Parathyroid adenoma (tissue), 2 donors: ENCODE results near the gene F13A1.

Experiments used
- H2AFZ ChIP-seq: fragments of 300-600 bp; sonication (generic); one replicate; pipeline ENCODE4 v1.7.0; 2017; ENCODE audit warnings: antibody characterized with exemption, mild to moderate bottlenecking
- H3K27ac ChIP-seq: fragments of 300-600 bp; sonication (generic); one replicate; pipeline ENCODE4 v1.7.0; 2017
- H3K27me3 ChIP-seq: fragments of 300-600 bp; sonication (generic); one replicate; pipeline ENCODE4 v1.7.0; 2017; ENCODE audit warnings: low read length; ENCODE audit not compliant: control insufficient read depth, insufficient read depth
- H3K36me3 ChIP-seq: fragments of 300-600 bp; sonication (generic); one replicate; pipeline ENCODE4 v1.7.0; 2017; ENCODE audit warnings: low read length; ENCODE audit not compliant: control insufficient read depth, insufficient read depth
- H3K4me1 ChIP-seq: fragments of 300-600 bp; sonication (generic); one replicate; pipeline ENCODE4 v1.7.0; 2017; ENCODE audit warnings: control low read depth
- H3K4me2 ChIP-seq: fragments of 300-600 bp; sonication (generic); one replicate; pipeline ENCODE4 v1.7.0; 2017; ENCODE audit warnings: low read length
- H3K4me3 ChIP-seq: fragments of 300-600 bp; sonication (generic); one replicate; pipeline ENCODE4 v1.7.0; 2017; ENCODE audit warnings: low read depth, low read length
- H3K79me2 ChIP-seq: fragments of 300-600 bp; sonication (generic); one replicate; pipeline ENCODE4 v1.7.0; 2017; ENCODE audit warnings: control low read depth
- H3K9ac ChIP-seq: fragments of 300-600 bp; sonication (generic); one replicate; pipeline ENCODE4 v1.7.0; 2017; ENCODE audit warnings: mild to moderate bottlenecking
- H3K9me3 ChIP-seq: fragments of 300-600 bp; sonication (generic); one replicate; pipeline ENCODE4 v1.7.0; 2017; ENCODE audit warnings: low read length; ENCODE audit not compliant: control insufficient read depth
- CTCF ChIP-seq: fragments of 300-600 bp; sonication (generic); IDR thresholded peaks from one replicate; pipeline ENCODE4 v1.7.0; 2017; ENCODE audit warnings: antibody characterized with exemption, mild to moderate bottlenecking
- donor health status: primary hyperparathyroidism.

F13A1 gene

DNA sequence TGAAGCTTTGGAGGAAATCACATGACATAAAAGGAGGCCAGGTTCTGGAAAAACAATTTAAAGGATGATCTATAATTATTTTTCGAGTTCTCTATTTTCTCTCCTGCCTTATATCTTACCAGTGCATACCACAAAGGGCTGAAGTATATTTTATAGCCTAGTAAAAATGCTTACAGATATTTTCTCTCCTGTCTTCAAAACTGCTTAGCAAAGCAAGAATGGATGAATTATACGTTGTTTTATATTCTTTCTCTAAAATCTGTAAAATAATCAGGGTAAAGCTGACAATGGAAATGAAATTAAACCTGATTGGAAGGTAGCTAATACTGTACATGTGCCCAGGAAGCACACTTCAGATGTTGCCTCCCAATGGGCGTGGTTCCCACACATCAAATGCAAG, 123.7 kb downstream of the F13A1 start:
- Histone ChIP-seq H2AFZ (no peak overlapping the region), H3K4me3 (no peak overlapping the region), H3K4me1 (no peaks in the 10 kb centered on the region), H3K4me2 (no peak overlapping the region), H3K27me3 (no peaks in the 10 kb centered on the region), H3K9ac (no peak overlapping the region), H3K9me3 (no peaks in the 10 kb centered on the region), H3K79me2 (no peaks in the 10 kb centered on the region), H3K27ac (no peak overlapping the region), H3K36me3 (no peaks in the 10 kb centered on the region)
- TF ChIP-seq CTCF: no peak

- H3K79me2 ChIP-seq: no peaks in the 10 kb centered on the region
- H3K9me3 ChIP-seq: no peaks in the 10 kb centered on the region
- H3K4me2 ChIP-seq: no peak overlapping the region
- no peaks in the 10 kb centered on the region for H3K4me1 ChIP-seq
- H2AFZ ChIP-seq: no peak overlapping the region
- H3K4me3 ChIP-seq: no peak overlapping the region
- no peaks in the 10 kb centered on the region for H3K36me3 ChIP-seq
- H3K27me3 ChIP-seq: no peaks in the 10 kb centered on the region
- H3K9ac ChIP-seq: no peak overlapping the region
- TF ChIP-seq CTCF: no peak
- H3K27ac ChIP-seq: no peak overlapping the region
Measured at GRCh38 chr6:6195080-6195479, 125.4 kb downstream of the F13A1 start.

- Histone ChIP-seq H3K4me1 (no peaks in the 10 kb centered on the region), H3K4me3 (no peak overlapping the region), H3K79me2 (no peaks in the 10 kb centered on the region), H2AFZ (no peak overlapping the region), H3K27me3 (no peaks in the 10 kb centered on the region), H3K4me2 (no peak overlapping the region), H3K9me3 (no peaks in the 10 kb centered on the region), H3K36me3 (no peaks in the 10 kb centered on the region), H3K27ac (no peak overlapping the region), H3K9ac (no peak overlapping the region)
- no peak for TF ChIP-seq CTCF
Measured at GRCh38 chr6:6193221-6193745, 127.2 kb downstream of the F13A1 start.

- Histone ChIP-seq H3K4me1 (no peaks in the 10 kb centered on the region), H3K4me3 (no peak overlapping the region), H3K9me3 (no peaks in the 10 kb centered on the region), H3K4me2 (no peak overlapping the region), H3K79me2 (no peaks in the 10 kb centered on the region), H2AFZ (no peak overlapping the region), H3K9ac (no peak overlapping the region), H3K36me3 (no peaks in the 10 kb centered on the region), H3K27me3 (no peaks in the 10 kb centered on the region), H3K27ac (no peak overlapping the region)
- TF ChIP-seq CTCF: no peak
Measured at GRCh38 chr6:6191909-6192308, 128.6 kb downstream of the F13A1 start.

- Histone ChIP-seq H3K4me1 (no peaks in the 10 kb centered on the region), H3K36me3 (no peaks in the 10 kb centered on the region), H3K4me3 (no peak overlapping the region), H3K4me2 (no peak overlapping the region), H3K9ac (no peak overlapping the region), H3K79me2 (no peaks in the 10 kb centered on the region), H3K27ac (no peak overlapping the region), H2AFZ (no peak overlapping the region), H3K27me3 (no peaks in the 10 kb centered on the region), H3K9me3 (no peaks in the 10 kb centered on the region)
- TF ChIP-seq CTCF: no peak
Measured at GRCh38 chr6:6191476-6191875, 129.0 kb downstream of the F13A1 start.
